ENCODE measurements around the gene SPIRE2. TPM values are rescaled to one million over a fixed set of nuclear protein-coding genes. Genes with fewer than 3 reads are reported as not detected.

Gene SPIRE2
- total and polyA plus RNA-seq, 2 of the 13 experiments (the other 11 are each of a cell fraction or from before 2014, with no cell fraction given), result 13.3 to 37.5 TPM

GRCh38 chr16:89828870-89829629 lies 775 bp downstream of the SPIRE2 start (continued):
- TF ChIP-seq RERE (CRISPR knock-in tag; IDR thresholded peaks at IDR 0.05; ENCODE audit: low read depth) (no peak), ZNF101 (CRISPR knock-in tag; IDR thresholded peaks at IDR 0.05; ENCODE audit: borderline replicate concordance, low read depth) (no peak), PAWR (CRISPR knock-in tag; IDR thresholded peaks at IDR 0.05; ENCODE audit: borderline replicate concordance) (peak; percentile 69; the same call in 1 of the 2 replicates), HNRNPH1 (optimal IDR thresholded peaks at IDR 0.05; ENCODE audit: low read depth, low read length) (no peak), ZFYVE20 (CRISPR knock-in tag; IDR thresholded peaks at IDR 0.05; ENCODE audit: borderline replicate concordance, low read depth) (no peak), ZFP36 (IDR thresholded peaks at IDR 0.05; ENCODE audit: borderline replicate concordance, low read depth, low read length, partially characterized antibody) (no peak), ZBTB7A (CRISPR knock-in tag; IDR thresholded peaks at IDR 0.05) (no peak), ZC3H13 (CRISPR knock-in tag; IDR thresholded peaks at IDR 0.05) (peak; percentile 83), MIER2 (CRISPR knock-in tag; IDR thresholded peaks at IDR 0.05) (0 out of 2 replicates have a peak, but pooled peaks have one; percentile 6), ZNF18 (CRISPR knock-in tag; IDR thresholded peaks at IDR 0.05; ENCODE audit: insufficient replicate concordance) (peak; percentile 47), JUNB (CRISPR knock-in tag; IDR thresholded peaks at IDR 0.05; ENCODE audit: borderline replicate concordance) (no peak), AGO1 (IDR thresholded peaks at IDR 0.05; ENCODE audit: low read depth, low read length, poor library complexity, severe bottlenecking) (no peak), ARID5B (CRISPR knock-in tag; IDR thresholded peaks at IDR 0.05) (no peak), NFKB2 (CRISPR knock-in tag; IDR thresholded peaks at IDR 0.05; ENCODE audit: borderline replicate concordance) (no peak), ZNF431 (CRISPR knock-in tag; IDR thresholded peaks at IDR 0.05; ENCODE audit: borderline replicate concordance, low read depth) (no peak), PHF21A (CRISPR knock-in tag; IDR thresholded peaks at IDR 0.05) (no peak), ZNF891 (CRISPR knock-in tag; IDR thresholded peaks at IDR 0.05) (no peak), SP4 (CRISPR knock-in tag; IDR thresholded peaks at IDR 0.05) (no peak)

All from HepG2 (cell line).